ENCODE measurements around the gene MFRP.

- no peak; the same call in 1 of the 2 replicates for TF ChIP-seq CTCF (IDR thresholded peaks at IDR 0.05)
- TF ChIP-seq REST (IDR thresholded peaks at IDR 0.05; ENCODE audit: insufficient read depth in 1 of 2, low read depth in 2 of 2, low read length in 1 of 2) = no peak
- no peak for TF ChIP-seq TCF7L2 (IDR thresholded peaks at IDR 0.05; ENCODE audit: low read depth, low read length)
- no peak for TF ChIP-seq POLR2AphosphoS5 (IDR thresholded peaks at IDR 0.05; ENCODE audit: low read depth, low read length)
These were observed 37.8 kb upstream of the MFRP start for GRCh38 chr11:119384332-119384731.
